Putamen (tissue), 1 donor: ENCODE results near the gene GUCY2F.

Experiments
- DNase-seq: peaks from one replicate; pipeline ENCODE4 v3.0.0-alpha.2; 2016; ENCODE audit warnings: low spot score

The GUCY2F gene

DNA sequence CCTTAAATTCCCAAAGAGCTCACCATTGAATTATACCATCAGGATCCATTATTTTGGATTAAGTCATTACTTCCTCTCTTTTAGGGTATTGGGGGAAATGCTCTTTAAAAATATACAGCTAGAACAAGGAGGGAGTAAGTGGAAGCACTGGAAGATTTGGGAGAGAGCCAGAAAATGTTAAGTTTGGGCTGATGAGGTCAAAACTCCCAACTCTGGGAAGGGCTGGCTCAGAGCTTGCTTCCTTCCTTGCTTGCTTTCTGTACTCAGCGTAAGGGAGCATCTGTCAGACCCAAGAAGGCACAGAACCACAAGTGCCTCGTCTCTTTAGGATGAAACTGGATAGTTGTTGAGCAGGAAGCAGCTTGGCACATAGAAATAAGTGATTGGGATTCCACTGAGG, 138.2 kb downstream of the GUCY2F start:
- DNase-seq, result no peak

DNA sequence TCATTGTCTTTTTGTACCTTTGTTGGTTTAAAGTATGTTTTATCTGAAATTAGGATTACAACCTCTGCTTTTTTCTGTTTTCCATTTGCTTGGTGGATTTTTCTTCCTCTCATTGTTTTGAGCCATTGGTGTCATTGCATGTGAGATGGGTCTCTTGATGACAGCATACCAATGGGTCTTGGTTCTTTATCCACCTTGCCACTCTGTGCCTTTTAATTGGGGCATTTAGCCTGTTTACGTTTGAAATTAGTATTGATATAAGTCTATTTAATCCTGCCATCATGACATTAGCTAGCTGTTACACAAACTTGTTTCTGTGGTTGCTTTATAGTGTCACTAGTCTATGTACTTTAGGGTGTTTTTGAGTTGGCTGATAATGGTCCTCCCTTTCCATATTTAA, 145.7 kb downstream of the GUCY2F start:
- DNase-seq, result no peak

DNA sequence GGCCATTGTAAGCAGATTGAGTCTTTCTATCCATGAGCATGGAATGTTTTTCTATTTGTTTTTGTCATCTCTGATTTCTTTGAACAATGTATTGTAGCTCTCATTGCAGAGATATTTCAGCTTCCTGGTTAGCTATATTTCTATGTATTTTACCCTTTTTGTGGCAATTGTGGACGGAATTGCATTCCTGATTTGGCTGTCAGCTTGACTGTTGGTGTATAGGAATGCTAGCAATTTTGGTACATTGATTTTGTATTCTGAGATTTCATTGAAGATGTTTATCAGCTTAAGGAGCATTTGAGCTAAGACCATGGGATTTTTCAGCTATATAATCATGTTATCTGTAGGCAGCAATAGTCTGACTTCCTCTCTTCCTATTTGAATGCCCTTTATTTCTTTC, 154.6 kb downstream of the GUCY2F start:
- DNase-seq, result no peak
